ENCODE results near the gene DAD1. TPM values are rescaled to one million over a fixed set of nuclear protein-coding genes. Genes with fewer than 3 reads are reported as not detected.

Gene DAD1
- total RNA-seq, 2 experiments from 2014 or later = 265 to 302 TPM

- DNase-seq (no peak), ATAC-seq (no peak)
- Mint-ChIP-seq H3K4me1 (peaks cover 80% of the 10 kb centered on the region), H3K9me3 (ENCODE audit: low read depth) (no peaks in the 10 kb centered on the region), H3K4me3 (peak overlapping the region; percentile 93), H3K36me3 (ENCODE audit: low read depth) (peaks cover 57% of the 10 kb centered on the region), H3K27ac (peak overlapping the region; percentile 97), H3K27me3 (no peaks in the 10 kb centered on the region)
- intact Hi-C loops (cut with DNase I, micrococcal nuclease) = loop anchor here (5.0 to 10.0 kb wide), 5 partner anchors 265 to 1132 kb away; partner anchors contain the start of genes BCL2L2 (in 1 of the 2), CHD8 (in 1 of the 2), PPP1R3E (in 1 of the 2) and PRMT5 (in 1 of the 2)
- ChIA-PET POLR2A (interaction anchor here (0.6 to 3.6 kb wide), 10 partner anchors 12 to 1322 kb away, joined by 3 to 30 read pairs (median 6); partner anchors contain the start of gene OXA1L), CTCF (interaction anchor here (0.7 to 19.8 kb wide), 4 partner anchors 9 to 479 kb away, joined by 3 to 342 read pairs (median 4); no protein-coding TSS in a partner anchor)
Observed at GRCh38 chr14:22587247-22587646, 1.8 kb downstream of the DAD1 start.

- ChIA-PET POLR2A (interaction anchor here (0.7 to 0.8 kb wide), 2 partner anchors 33 to 223 kb away, joined by 3 to 6 read pairs; no protein-coding TSS in a partner anchor), CTCF (interaction anchor here (0.5 to 19.8 kb wide), 4 partner anchors 15 to 129 kb away, joined by 4 to 342 read pairs (median 6); partner anchors contain the start of gene ABHD4)
- Mint-ChIP-seq H3K4me1 (peaks cover 73% of the 10 kb centered on the region), H3K9me3 (ENCODE audit: low read depth) (no peaks in the 10 kb centered on the region), H3K4me3 (peak overlapping the region; percentile 93), H3K27me3 (no peaks in the 10 kb centered on the region), H3K27ac (peak overlapping the region; percentile 94), H3K36me3 (ENCODE audit: low read depth) (peaks cover 75% of the 10 kb centered on the region)
- intact Hi-C loops (cut with DNase I, micrococcal nuclease) = loop anchor here in 1 of 2 experiments (10.0 kb wide), 3 partner anchors 451 to 1129 kb away; partner anchors contain the start of genes BCL2L2, CHD8, PPP1R3E and PSMB5
- DNase-seq (peak; percentile 23), ATAC-seq (peak; percentile 6)
Observed at GRCh38 chr14:22583994-22584393, 5.0 kb downstream of the DAD1 start.

GRCh38 chr14:22580625-22581024 is 8.4 kb downstream of the DAD1 start:
- Mint-ChIP-seq H3K9me3 (ENCODE audit: low read depth) (no peaks in the 10 kb centered on the region), H3K27me3 (no peaks in the 10 kb centered on the region), H3K27ac (no peak overlapping the region), H3K4me1 (peaks cover 78% of the 10 kb centered on the region), H3K36me3 (ENCODE audit: low read depth) (peaks cover 66% of the 10 kb centered on the region), H3K4me3 (no peak overlapping the region)
- ChIA-PET CTCF (interaction anchor here (0.8 to 1.1 kb wide), 3 partner anchors 10 to 39 kb away, joined by 3 to 7 read pairs (median 3); no protein-coding TSS in a partner anchor), POLR2A (no interaction called here)
- DNase-seq (no peak), ATAC-seq (no peak)
- intact Hi-C loops (cut with DNase I, micrococcal nuclease) = loop anchor here in 1 of 2 experiments (10.0 kb wide), 3 partner anchors 454 to 1126 kb away; partner anchors contain the start of genes BCL2L2, CHD8, PPP1R3E and PSMB5

- H3K9me3 Mint-ChIP-seq (ENCODE audit: low read depth) = no peaks in the 10 kb centered on the region
- peaks cover 71% of the 10 kb centered on the region for H3K4me1 Mint-ChIP-seq
- POLR2A ChIA-PET = no interaction called here
- no peak overlapping the region for H3K4me3 Mint-ChIP-seq
- H3K36me3 Mint-ChIP-seq (ENCODE audit: low read depth) = peaks cover 61% of the 10 kb centered on the region
- ATAC-seq (no peak), DNase-seq (no peak)
- CTCF ChIA-PET = interaction anchor here (0.6 to 1.5 kb wide), 4 partner anchors 9 to 22 kb away, joined by 3 read pairs; no protein-coding TSS in a partner anchor
- intact Hi-C loops (cut with DNase I, micrococcal nuclease) = loop anchor here in 1 of 2 experiments (10.0 kb wide), 3 partner anchors 455 to 1125 kb away; partner anchors contain the start of genes BCL2L2, CHD8, PPP1R3E and PSMB5
- H3K27me3 Mint-ChIP-seq = no peaks in the 10 kb centered on the region
- H3K27ac Mint-ChIP-seq = peak overlapping the region; percentile 44
Observed at GRCh38 chr14:22579881-22580280, 9.1 kb downstream of the DAD1 start.

- intact Hi-C loops (cut with DNase I, micrococcal nuclease) = no loop called here
- POLR2A ChIA-PET = no interaction called here
- peaks cover 62% of the 10 kb centered on the region for H3K36me3 Mint-ChIP-seq (ENCODE audit: low read depth)
- peaks cover 71% of the 10 kb centered on the region for H3K4me1 Mint-ChIP-seq
- CTCF ChIA-PET = interaction anchor here (0.7 to 1.5 kb wide), 6 partner anchors 8 to 187 kb away, joined by 3 to 5 read pairs (median 3); partner anchors contain the start of gene OXA1L
- no peaks in the 10 kb centered on the region for H3K27me3 Mint-ChIP-seq
- peak overlapping the region; percentile 56 for H3K27ac Mint-ChIP-seq
- DNase-seq = no peak
- ATAC-seq = no peak
- peak overlapping the region; percentile 37 for H3K4me3 Mint-ChIP-seq
- H3K9me3 Mint-ChIP-seq (ENCODE audit: low read depth) = no peaks in the 10 kb centered on the region
Observed at GRCh38 chr14:22579236-22579635, 9.8 kb downstream of the DAD1 start.

GRCh38 chr14:22577334-22577908 is 11.6 kb downstream of the DAD1 start:
- ChIA-PET POLR2A (no interaction called here), CTCF (interaction anchor here (0.8 to 1.6 kb wide), 2 partner anchors 10 to 276 kb away, joined by 3 to 4 read pairs; no protein-coding TSS in a partner anchor)
- ATAC-seq (peak; percentile 58), DNase-seq (no peak)
- no peaks in the 10 kb centered on the region for H3K9me3 Mint-ChIP-seq (ENCODE audit: low read depth)
- peak overlapping the region; percentile 49 for H3K27ac Mint-ChIP-seq
- intact Hi-C loops (cut with DNase I, micrococcal nuclease) = no loop called here
- no peak overlapping the region for H3K4me3 Mint-ChIP-seq
- H3K4me1 Mint-ChIP-seq = peaks cover 71% of the 10 kb centered on the region
- H3K36me3 Mint-ChIP-seq (ENCODE audit: low read depth) = peaks cover 62% of the 10 kb centered on the region
- no peaks in the 10 kb centered on the region for H3K27me3 Mint-ChIP-seq

GRCh38 chr14:22573804-22574203 is 15.2 kb downstream of the DAD1 start:
- CTCF ChIA-PET = interaction anchor here (5.4 to 16.1 kb wide), 4 partner anchors 13 to 78 kb away, joined by 106 to 342 read pairs (median 191); partner anchors contain the start of genes ABHD4 and DAD1
- no peak for DNase-seq
- POLR2A ChIA-PET = interaction anchor here (0.6 kb wide), 1 partner anchor 277 kb away, joined by 3 read pairs; no protein-coding TSS in a partner anchor
- Mint-ChIP-seq H3K27ac (peak overlapping the region; percentile 49), H3K4me1 (peaks cover 71% of the 10 kb centered on the region), H3K4me3 (no peak overlapping the region), H3K9me3 (ENCODE audit: low read depth) (no peaks in the 10 kb centered on the region), H3K27me3 (no peaks in the 10 kb centered on the region), H3K36me3 (ENCODE audit: low read depth) (peaks cover 67% of the 10 kb centered on the region)
- no peak for ATAC-seq
- intact Hi-C loops (cut with DNase I, micrococcal nuclease) = loop anchor here in 1 of 2 experiments (5.0 kb wide), 2 partner anchors 138 to 272 kb away; no protein-coding TSS in a partner anchor

GRCh38 chr14:22572562-22573058 is 16.4 kb downstream of the DAD1 start:
- ATAC-seq (no peak), DNase-seq (no peak)
- ChIA-PET POLR2A (interaction anchor here (0.7 to 1.4 kb wide), 2 partner anchors 194 to 209 kb away, joined by 3 read pairs; partner anchors contain the start of gene OXA1L), CTCF (interaction anchor here (0.6 to 16.1 kb wide), 15 partner anchors 12 to 720 kb away, joined by 3 to 342 read pairs (median 9); partner anchors contain the start of genes ABHD4 and DAD1)
- H3K4me3 Mint-ChIP-seq = no peak overlapping the region
- no peaks in the 10 kb centered on the region for H3K27me3 Mint-ChIP-seq
- peak overlapping the region; percentile 31 for H3K27ac Mint-ChIP-seq
- H3K9me3 Mint-ChIP-seq (ENCODE audit: low read depth) = no peaks in the 10 kb centered on the region
- intact Hi-C loops (cut with DNase I, micrococcal nuclease) = loop anchor here in 1 of 2 experiments (5.0 kb wide), 2 partner anchors 140 to 270 kb away; no protein-coding TSS in a partner anchor
- peaks cover 72% of the 10 kb centered on the region for H3K4me1 Mint-ChIP-seq
- H3K36me3 Mint-ChIP-seq (ENCODE audit: low read depth) = peaks cover 74% of the 10 kb centered on the region

GRCh38 chr14:22570132-22570949 is 18.7 kb downstream of the DAD1 start:
- Mint-ChIP-seq H3K9me3 (ENCODE audit: low read depth) (no peaks in the 10 kb centered on the region), H3K4me3 (peak overlapping the region; percentile 90), H3K36me3 (ENCODE audit: low read depth) (peaks cover 77% of the 10 kb centered on the region), H3K27me3 (no peaks in the 10 kb centered on the region), H3K27ac (peak overlapping the region; percentile 100), H3K4me1 (peaks cover 79% of the 10 kb centered on the region)
- CTCF ChIA-PET = interaction anchor here (0.6 to 16.1 kb wide), 139 partner anchors 8 to 1315 kb away, joined by 3 to 342 read pairs (median 4); partner anchors contain the start of genes ABHD4, AJUBA, DAD1 and LRP10
- DNase-seq (peak; percentile 89), ATAC-seq (peak; percentile 80)
- intact Hi-C loops (cut with DNase I, micrococcal nuclease) = loop anchor here (1.0 to 5.0 kb wide), 12 partner anchors 9 to 330 kb away; partner anchors contain the start of genes DAD1 (in 2 of the 2), OXA1L (in 2 of the 2) and OR6J1 (in 1 of the 2)
- POLR2A ChIA-PET = interaction anchor here (0.6 to 3.2 kb wide), 21 partner anchors 10 to 925 kb away, joined by 3 to 26 read pairs (median 4); partner anchors contain the start of genes OXA1L and PRMT5

GRCh38 chr14:22569737-22570131 is 19.3 kb downstream of the DAD1 start:
- ChIA-PET CTCF (interaction anchor here (0.6 to 16.1 kb wide), 119 partner anchors 9 to 1314 kb away, joined by 3 to 342 read pairs (median 5); partner anchors contain the start of genes ABHD4, AJUBA, DAD1 and LRP10), POLR2A (interaction anchor here (0.6 to 3.2 kb wide), 18 partner anchors 9 to 924 kb away, joined by 3 to 26 read pairs (median 4); partner anchors contain the start of genes OXA1L and PRMT5)
- Mint-ChIP-seq H3K36me3 (ENCODE audit: low read depth) (peaks cover 80% of the 10 kb centered on the region), H3K27ac (peak overlapping the region; percentile 100), H3K4me1 (peaks cover 83% of the 10 kb centered on the region), H3K4me3 (peak overlapping the region; percentile 90), H3K9me3 (ENCODE audit: low read depth) (no peaks in the 10 kb centered on the region), H3K27me3 (no peaks in the 10 kb centered on the region)
- no peak for DNase-seq
- intact Hi-C loops (cut with DNase I, micrococcal nuclease) = loop anchor here (1.0 to 5.0 kb wide), 13 partner anchors 8 to 331 kb away; partner anchors contain the start of genes DAD1 (in 2 of the 2), OXA1L (in 2 of the 2) and OR6J1 (in 1 of the 2)
- peak; percentile 0 for ATAC-seq
